Dermis blood vessel endothelial cell (primary cell): ENCODE data around the gene SIRPA. TPM values are rescaled to one million over a fixed set of nuclear protein-coding genes. Genes with fewer than 3 reads are reported as not detected.

Experiments
- DNase-seq: peaks from one replicate; pipeline ENCODE4 v3.0.0; 2010
- total RNA-seq: library from RNA; depleted of rRNA; stranded (reverse); fragments of >200 nt; gene quantifications from 2 replicates; pipeline ENCODE4 v1.2.3, GENCODE V29; 2014

SIRPA gene
- total RNA-seq, 1 donor from 2014 or later: 35.2 TPM

DNA sequence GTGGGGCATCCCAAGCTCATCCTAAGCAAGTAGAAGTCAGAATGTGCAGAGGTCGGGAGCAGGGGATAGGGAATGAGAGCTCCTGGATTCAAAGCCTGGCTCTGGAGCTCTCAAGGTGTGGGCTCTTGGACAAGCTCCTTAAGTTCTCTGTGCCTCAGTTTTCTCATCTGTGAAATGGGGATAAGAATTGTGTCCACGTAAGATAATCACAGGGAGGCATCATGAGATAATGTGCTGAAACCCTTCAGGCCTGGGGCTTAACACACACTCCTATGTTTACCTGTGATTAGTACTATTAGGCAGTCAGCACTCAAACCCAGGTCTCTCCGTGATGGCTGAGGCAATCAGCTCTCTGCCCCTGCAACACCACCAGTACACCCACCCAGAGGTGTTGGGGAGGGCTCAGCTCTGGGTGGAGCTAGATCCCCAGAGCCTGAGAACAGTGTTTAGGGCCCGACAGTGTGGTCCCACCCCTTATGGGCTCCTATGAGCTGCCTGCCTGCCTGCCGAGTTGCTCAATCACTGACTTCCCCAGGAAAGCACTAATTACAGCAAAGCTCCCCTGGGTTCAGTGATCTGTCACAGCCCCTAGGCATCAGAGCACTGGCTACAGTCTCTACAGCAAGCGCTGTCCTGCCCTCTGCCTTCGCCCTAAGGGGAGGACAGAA lies 6.3 kb upstream of the SIRPA start:
- DNase-seq: peak; percentile 23

DNA sequence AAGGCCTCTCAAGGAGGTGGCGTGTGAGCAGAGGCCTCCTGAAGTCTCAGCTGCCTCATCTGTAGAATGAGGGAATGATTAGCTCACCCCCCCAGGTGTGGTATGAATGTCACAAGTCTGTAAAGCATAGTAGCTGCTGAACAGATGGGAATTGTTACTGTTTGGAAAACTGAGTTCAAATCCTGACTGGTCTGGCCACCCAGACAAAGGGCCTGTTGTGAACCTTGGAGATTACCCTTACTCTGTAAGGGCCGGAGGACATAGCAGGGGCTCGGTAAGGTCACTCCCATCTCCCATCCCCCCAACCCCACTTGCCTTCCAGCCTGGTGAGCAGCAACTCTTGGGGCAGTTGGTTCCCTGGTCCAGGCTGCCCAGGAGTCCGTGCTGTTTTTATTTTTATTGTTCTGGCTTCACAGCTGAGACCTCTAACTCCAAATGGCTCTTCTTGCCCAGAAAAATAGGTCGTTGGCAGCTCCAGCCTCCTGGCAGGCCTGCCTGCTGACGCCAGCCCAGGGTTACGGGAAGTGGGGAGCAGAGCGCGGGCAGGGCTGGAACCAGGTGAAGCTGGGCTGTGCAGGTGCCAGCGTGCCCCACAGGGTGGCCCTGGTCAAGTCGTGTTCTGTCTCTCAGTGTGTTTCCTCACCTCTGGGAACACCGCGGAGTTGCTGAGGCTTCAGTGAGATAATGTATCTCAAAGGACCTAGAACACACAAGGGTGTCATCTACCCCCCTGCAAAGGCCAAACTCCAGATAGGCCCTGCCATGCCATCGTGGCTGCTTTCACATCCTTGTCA lies 4.5 kb upstream of the SIRPA start:
- DNase-seq: no peak

DNA sequence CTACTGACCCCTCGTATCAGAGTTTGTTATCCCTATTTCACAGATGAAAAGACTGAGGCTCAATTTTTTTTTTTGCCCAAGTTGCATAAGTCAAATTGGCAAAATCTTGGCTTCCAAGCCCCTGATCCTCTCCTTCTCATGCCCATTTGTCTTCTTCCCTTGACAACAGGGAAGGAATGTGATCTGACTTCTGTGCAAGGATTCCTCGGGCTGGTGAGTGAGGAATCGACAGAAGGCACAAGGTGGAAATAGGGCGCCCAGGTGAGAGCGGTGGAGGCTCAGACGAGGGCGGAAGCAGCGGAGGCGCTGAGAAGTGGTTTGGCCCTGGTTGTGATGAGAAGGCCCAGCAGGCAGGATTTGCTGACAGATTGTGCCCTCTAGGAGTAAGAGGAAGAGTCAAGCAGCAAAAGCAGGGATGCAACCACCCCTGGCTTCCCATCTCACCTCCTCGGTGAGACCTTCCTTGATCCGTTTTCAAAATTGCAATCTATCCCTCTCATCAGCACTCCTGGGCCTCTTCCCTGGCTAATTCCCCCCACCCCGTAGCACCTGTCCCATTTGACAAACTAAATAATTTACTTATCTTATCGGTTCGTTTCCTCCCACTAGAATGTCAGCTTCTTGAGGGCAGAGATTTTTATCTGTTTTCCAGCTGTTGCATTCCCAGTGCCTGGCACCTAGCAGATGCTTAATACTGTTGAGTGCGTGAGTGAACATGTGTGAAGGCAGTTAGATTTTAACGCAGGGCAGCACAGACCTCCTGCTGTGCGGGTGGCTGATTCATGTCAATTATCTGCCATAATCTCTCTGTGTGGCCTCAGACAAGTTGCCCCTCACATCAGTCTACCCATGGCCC lies 3.7 kb upstream of the SIRPA start:
- DNase-seq: no peak

DNA sequence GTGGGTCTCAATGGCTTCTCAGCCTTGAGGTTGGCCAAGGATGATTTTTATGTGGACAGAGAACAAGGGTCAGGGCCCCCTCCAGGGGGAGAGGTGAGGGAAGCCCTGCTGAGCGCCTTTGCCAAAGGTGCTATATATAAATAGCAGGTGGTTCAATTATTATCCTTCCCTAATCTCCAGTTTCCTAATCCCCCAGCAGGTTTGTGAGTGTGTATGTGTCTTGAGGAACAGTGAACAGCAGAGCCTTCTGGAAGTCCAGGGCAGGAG lies 3.2 kb upstream of the SIRPA start:
- DNase-seq: no peak

DNA sequence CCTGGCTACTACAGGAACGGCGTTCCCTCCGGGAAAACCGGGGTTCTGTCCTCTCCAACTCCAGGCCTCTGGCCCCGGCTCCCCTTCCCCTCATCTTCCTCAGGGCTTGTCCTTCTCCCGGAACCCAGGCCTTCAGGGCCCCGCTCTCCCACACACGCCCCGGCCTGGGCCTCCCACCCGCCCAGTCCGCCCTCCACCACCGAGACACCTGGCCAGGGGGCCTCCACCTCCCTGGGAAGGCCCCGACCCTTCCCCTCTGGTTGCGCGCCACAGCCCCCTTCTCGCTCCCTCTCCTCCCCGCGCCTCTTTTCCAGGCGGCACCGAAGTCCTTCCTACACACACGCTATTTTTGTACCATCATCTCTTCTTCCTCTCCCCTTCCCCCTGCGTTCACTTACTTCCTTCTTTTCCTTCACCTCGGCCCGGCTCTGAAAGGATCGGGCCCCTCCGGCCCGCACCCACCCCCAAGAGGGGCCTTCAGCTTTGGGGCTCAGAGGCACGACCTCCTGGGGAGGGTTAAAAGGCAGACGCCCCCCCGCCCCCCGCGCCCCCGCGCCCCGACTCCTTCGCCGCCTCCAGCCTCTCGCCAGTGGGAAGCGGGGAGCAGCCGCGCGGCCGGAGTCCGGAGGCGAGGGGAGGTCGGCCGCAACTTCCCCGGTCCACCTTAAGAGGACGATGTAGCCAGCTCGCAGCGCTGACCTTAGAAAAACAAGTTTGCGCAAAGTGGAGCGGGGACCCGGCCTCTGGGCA lies 1.3 kb upstream of the SIRPA start:
- no peak for DNase-seq

DNA sequence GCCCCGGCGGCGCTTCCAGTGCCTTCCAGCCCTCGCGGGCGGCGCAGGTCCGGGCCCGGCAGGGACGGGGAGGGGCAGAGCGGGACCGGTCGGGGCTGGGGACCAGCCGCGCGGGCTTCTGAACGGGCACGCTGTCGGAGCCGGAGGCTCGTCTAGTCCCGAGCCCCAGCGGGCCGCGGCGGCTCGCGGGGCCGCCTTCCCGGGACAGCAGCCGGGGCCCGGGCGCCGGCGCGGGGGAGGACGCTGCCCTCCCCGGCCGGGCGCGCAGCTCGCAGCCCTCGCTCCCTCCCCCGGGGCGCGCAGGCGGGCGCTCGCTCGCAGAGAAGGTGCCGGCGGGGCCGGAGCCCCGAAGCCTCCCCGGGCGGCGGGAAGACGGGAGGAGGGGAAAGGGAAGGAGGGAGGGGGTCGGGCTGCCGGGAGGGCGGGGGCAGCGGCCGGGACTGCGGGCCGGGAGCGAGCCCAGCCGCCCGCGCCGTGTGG lies 696 bp upstream of the SIRPA start:
- DNase-seq: peak; percentile 75

DNA sequence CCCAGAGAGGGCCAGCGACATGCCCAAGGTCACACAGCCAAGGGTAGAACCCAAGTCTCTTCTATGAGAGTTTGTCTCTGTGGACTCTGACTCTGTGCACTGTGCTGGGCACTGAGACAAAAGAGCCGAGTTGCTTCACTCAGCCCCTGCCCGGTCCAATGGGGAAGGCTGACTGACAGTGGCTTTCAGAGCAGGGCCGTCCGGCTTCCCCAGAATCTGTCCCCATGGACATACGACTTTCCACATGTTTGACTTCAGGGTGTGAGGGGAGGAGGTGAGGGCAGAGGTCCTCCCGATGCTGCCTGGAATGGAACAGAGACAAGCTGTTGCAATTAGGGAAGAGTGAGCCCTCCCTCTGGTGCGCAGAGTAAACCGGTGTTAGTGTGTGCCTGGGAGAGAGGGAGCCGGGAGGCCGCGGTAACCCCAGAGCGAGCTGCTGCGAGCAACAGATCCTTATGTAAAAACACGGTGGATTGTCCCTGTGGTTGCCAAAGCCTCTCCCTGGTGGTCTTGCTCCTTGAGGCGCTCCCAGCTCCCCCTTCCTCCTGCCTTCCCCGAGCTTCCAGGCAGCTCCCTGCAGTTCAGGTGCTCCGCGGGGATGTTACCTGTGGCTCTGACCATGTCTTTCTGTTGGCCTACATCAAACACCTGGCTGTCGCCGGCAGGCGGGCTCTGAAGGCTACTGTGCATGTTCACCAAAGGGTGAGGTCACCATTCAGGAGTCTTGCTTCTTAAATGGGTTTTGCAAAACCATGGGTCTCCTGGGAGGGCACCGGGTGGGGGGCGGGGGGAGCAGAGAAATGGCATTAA lies 672 bp downstream of the SIRPA start:
- peak; percentile 24 for DNase-seq

DNA sequence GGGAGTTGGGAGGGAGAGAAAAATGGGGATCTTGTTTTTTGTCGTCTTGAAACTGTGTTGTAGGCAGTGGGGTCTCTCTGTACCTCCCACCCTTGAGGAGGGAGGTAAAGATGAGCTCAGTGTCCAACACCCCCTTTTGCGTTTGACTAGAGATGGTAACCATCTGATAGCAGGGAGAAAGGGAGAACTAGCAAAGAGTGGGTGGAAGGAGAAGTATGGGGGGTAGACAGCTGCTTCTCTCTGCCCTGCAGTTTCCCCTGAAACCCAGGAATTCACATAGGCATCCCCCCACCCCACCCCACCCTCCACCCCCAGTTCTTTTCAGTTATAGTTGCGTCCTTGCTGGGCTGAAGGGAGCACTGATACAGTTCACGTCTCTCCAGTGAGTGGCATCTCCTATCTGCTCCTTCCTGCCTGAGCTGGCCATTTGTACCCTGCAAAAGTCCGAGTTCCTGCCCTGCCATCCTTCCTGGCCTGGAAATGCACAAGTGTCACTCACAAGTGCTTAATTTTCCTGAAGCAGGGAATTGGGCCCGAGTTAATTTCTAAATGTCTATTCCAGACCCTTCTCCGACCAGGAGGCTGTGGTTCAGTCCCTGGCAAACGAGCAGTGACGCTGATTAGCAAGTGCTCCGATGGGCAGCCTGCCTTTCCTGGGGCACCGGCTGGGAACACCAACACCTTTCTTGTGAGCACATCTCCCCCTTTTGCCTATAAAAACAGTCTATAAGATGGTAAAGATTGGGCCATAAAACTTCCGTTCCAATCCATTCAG lies 1.5 kb downstream of the SIRPA start:
- DNase-seq: no peak

DNA sequence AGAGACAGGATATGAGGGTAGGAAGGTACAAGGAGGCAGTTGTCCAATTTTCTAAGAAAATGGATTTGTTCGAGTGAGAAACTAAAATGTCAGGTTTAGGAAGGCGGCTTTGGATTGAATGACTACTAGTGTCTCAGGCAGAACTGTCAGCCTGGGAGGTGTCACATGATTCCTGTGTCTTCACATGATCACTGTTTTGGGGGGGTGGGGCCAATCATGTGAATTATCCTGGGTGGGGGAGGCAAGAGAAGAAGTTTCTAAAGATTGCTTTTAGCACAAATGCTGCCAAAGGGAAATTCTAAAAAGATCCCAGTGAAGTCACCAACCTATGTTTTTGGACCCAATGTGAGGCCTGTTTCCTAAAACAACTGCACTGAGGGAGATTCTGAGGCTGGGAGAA lies 2.3 kb downstream of the SIRPA start:
- DNase-seq: no peak

DNA sequence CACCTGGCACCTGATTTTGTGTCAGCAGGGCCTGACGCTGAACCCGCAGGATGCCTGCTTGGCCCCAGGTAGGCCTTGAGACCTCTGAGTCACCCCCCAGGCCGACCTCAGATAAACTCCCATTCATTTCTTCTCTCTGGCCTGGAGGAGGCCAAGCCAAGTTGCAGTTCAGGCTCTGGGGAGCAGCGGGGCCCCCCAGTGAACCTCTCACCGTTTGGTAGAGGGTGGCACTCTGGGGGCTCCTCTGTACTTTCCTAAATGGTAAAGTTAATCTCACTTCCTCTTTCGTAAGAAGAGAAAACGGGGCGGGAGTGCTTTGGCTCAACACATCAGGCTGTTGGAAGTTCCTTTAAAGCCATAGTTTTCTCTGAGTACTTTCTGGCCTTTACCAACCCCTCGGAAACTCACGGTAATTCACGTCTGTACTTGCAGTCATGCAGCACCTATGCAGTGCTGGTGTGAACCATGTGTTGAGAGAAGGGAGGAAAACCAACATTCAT lies 2.8 kb downstream of the SIRPA start:
- no peak for DNase-seq

DNA sequence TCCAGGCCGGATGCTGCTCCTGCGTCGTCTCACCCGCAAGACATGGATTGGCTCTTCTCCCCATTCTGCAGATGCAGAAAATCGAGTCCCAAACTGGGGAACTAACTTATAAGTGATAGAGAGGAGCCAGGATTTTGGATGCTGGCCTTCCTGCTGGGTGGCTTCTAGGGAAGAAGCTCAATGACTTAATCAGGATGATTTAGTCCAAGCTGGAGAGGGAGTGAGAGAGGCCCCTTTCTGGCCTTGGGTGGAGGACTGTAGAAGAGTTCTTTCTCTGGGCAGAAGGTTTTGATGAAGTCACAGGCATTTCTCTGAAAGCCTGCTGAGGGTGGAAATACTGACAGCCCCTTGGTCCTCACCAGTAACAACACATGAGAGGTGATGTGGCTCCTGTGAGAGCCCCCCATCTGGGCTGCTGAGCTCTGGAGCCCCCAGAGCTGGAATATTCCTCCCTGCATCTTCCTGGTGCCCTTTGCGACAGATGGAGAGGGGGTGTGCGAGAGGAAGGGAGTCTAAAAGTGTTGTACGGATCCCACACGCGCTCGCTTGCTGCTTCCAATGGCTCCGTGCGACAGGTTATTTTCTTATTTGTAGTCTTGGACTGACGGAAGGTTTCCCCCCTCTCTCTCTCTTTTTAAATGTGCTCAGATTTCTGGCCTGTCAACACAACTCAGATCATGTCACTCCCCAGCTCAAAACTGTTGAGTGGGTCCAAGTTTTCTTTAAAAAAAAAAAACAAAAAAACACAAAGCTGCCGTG lies 3.5 kb downstream of the SIRPA start:
- no peak for DNase-seq

DNA sequence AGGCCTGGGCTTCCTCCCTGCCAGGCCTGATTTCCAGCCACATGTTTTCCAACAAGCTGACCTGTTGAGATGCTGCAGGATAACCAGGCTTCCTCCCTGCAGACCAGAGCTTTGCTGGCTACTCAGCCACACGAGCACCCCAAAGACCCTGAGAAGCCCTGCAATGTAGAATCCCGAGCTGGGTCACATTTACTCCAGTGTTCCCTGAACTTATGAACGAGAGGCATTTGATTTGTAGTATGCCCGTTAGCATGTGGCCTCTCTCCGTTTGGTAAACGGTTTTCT lies 4.0 kb downstream of the SIRPA start:
- no peak for DNase-seq

DNA sequence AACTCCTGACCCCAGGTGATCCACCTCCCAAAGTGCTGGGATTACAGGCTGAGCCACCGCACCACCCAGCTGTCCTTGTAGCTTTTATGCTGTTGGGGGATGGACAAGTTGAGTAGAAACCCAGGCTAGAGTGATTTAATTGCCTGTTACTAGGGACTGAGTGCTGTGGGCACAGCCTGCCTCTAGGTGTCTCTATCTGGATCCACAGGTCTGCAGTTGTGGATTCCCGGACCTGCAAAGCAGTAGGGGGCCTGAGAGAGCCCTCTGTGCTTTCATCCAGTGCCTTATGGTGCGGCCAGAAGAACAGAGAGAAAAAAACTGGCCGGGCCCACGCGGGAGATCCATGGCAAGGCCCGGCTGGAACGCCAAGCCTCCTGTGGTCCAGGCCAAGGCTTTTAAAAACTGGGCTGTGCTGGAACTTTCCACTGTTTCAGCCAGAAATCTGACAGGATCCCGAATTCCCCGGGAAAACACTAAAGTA lies 5.2 kb downstream of the SIRPA start:
- peak; percentile 87 for DNase-seq

DNA sequence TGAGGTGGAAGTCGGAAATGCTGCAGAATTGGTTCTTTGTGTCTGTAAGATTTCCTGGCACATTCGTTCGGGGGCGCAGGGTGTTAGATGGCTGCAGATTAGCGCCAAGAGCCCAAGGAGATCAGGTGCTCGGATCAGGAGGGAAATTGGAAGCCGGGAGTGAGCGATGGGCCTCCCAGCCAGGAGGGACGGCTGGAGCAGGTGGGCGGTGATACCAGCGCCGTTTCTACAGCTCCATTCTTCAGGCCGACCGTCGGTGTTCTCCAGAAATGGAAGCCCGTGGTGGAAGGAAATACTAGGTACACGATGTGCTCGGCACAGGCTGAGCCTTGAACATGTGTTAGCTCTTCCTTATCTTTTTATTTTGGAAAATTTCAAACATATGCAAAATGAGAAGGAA lies 6.5 kb downstream of the SIRPA start:
- DNase-seq: no peak

DNA sequence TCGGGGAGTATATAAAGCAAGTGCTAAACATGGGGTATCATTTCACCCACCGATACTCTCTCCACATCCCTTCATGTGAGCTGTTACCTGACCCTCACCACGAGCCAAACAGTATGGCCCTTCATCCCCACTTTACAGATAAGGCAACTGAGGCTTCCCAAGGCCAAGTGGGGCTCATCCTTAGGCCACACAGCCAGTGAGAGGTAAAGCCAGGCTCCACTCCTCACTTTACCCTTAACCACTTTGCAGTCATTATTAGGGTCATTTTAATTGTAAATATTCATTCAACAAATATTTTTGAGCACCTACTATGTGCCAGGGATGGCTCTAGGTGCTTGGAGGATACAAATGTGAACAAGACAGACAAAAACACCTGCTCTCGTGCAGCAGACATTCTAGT lies 7.0 kb downstream of the SIRPA start:
- no peak for DNase-seq

DNA sequence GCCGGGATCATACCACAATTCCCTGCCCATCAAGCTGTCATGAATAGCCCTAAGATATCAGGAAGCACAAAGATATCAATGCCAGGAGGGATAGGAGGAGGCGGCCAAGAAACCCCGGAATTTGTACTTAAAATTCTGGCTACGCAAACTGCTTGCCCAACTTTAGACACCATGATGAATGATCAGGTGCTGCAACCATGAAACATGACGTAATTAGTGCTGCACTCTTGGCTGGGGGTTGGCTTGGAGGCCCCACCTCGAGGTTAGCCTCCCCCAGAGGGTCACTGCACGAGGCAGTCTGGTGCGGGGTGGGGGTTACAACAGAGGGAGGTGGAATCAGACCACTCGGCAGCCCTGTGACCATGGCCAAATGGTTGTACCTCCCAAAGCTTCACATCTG lies 8.9 kb downstream of the SIRPA start:
- no peak for DNase-seq

DNA sequence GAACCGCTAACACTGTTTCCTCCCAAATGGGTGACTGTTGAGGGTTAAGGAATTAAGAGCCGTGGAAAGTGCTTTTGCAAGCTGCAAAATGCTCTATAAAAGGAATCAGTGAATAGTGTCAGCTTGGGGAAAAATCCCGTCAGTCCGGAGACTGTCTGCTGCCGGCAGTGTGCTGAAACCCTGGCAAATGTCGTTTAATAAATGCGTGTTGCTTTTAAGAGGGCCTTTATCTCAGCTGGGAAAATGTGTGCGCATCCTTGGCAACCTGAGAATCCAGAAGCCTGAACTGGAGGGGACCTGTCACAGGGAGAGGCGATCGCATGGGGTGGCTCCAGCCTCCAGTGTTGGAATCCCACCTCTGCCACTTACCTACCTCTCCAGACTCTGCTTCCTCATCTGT lies 9.8 kb downstream of the SIRPA start:
- no peak for DNase-seq

DNA sequence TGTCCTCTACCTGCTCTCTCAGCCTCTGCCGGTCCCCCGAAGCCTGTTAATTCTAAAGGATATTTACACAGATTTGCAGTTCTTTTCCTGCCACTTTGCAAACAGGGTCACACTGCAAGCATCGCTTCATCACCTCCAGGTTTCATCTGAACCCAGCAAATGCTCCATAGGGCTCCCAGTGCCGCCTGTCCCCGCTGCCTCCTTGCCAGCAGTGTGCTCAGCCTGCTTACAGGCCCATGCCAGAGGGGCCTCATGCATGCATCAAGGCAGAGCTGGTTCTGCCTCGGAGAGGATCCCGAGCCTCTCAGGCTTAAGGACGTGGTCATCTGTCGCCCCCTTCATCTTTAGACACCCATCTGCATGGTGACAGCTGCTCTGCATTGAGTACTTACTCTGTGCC lies 10.5 kb downstream of the SIRPA start:
- no peak for DNase-seq

DNA sequence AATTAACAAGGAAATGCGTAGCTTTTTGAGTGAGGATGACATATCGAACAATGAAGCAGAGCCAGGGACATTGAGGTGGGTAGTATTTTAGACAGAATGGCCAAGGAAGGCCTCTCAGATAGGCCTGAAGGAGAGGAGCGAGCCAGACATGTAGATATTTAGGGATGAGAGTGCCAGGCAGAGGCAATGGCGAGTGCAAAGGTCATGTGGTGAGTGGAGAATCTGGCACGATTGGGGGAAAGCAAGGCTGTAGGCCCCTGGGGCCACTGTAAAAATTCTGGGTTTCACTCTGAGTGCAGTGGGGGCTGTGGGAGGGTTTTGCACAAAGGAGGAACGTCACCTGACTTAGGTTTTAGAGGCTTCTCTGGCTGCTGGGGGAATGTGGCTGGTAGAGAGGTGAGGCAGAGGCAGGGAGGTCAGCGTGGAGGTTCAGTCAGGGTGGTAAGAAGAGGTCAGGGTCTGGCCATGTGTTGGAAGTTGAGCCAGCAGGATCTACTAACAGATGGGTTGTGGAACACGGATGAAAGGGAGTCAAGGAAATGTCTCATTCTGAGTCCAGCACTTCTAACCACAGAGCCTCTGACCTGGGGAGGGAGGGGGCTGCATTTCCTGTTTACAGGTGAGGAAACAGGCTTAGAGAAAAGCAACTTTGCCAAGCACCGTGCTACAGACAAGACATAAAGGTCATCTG lies 11.3 kb downstream of the SIRPA start:
- no peak for DNase-seq

DNA sequence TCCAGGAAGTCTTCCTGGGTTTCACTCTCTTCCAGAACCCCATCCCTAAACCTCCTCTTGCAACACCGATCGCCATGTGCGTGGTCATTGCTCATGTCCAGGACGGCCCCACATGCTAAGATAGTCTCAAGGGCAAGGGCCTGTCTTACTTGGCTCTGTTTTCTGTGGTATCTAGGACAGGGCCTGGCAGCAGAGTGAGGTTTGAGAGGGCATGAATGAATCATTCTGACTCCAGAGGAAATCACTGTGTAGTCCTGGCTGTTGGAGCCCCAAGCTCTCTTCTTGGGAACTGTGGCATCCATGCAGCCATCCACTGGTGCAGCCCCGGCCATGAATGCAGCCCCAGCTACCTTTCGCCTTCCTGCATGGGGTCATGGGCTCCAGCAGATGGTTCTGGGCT lies 12.4 kb downstream of the SIRPA start:
- DNase-seq: no peak
